HepG2 (cell line): ENCODE measurements around the gene SAC3D1. TPM values are rescaled to one million over a fixed set of nuclear protein-coding genes. Genes with fewer than 3 reads are reported as not detected.

Experiments used
- ATAC-seq: fragments of 200-7000 bp; cut with Tn5 transposase; 3 replicates; pipeline ENCODE4 v1.9.1; 2020; ENCODE audit warnings: mild to moderate bottlenecking, moderate library complexity
- BruUV-seq: library from RNA; stranded (reverse); fragments of 400-500 nt; replicated peaks from 2 replicates; lab custom pipeline; 2021; lab: Mats Ljungman, UMichigan
- CTCF ChIA-PET: fragments of 300-600 bp; formaldehyde crosslinking; extraction: SDS; loops from one replicate; lab custom pipeline; 2021; ENCODE audit warnings: low total read pairs, inconsistent platforms, low intra/inter-chr PET ratio; lab: Yijun Ruan, JAX
- POLR2A ChIA-PET: fragments of 350-600 bp; sonication (Branson Sonifier 250); formaldehyde crosslinking; loops from one replicate; lab custom pipeline; 2020; ENCODE audit warnings: antibody characterized with exemption, inconsistent platforms; lab: Yijun Ruan, JAX
- DNase-seq: peaks from one replicate; pipeline ENCODE4 v3.0.0-alpha.2; 2015; ENCODE audit warnings: low spot score
- FAIRE-seq: peaks from 3 replicates; lab custom pipeline; 2011; peaks lifted over from hg19 to GRCh38; lab: Jason Lieb, UNC
- H2AFZ ChIP-seq: one replicate; pipeline ENCODE4 v1.6.1; 2011; ENCODE audit warnings: low read length, inconsistent platforms
- H3K27ac ChIP-seq: fragments of 300-600 bp; 3 replicates; pipeline ENCODE4 v1.8.0; 2011; ENCODE audit warnings: mixed run types, mild to moderate bottlenecking, mixed read lengths, low read length, inconsistent platforms; ENCODE audit not compliant: insufficient read depth; ENCODE audit errors: extremely low read length
- H3K27me3 ChIP-seq, 2 experiments: fragments of 200-600 bp in 1 of 2; 2 replicates in 1 of 2; 3 replicates in 1 of 2; pipeline versions ENCODE4 v1.6.0 to v1.8.0; 2011; ENCODE audit warnings: low read length in 2 of 2, mild to moderate bottlenecking in 2 of 2, moderate library complexity in 2 of 2, inconsistent platforms in 1 of 2; ENCODE audit not compliant: insufficient read depth in 2 of 2, control insufficient read depth in 1 of 2
- H3K36me3 ChIP-seq, 2 experiments: fragments of 200-600 bp in 1 of 2; replicated peaks in 1 of 2; 2 replicates in 1 of 2; 3 replicates in 1 of 2; pipeline versions ENCODE4 v1.5.1 to v1.8.0; 2011; ENCODE audit warnings: low read length in 2 of 2, inconsistent platforms in 1 of 2; ENCODE audit not compliant: insufficient read depth in 2 of 2, control insufficient read depth in 1 of 2
- H3K4me1 ChIP-seq: 2 replicates; pipeline ENCODE4 v1.5.1; 2012; ENCODE audit warnings: low read length, inconsistent platforms; ENCODE audit not compliant: insufficient read depth
- H3K4me2 ChIP-seq: 2 replicates; pipeline ENCODE4 v1.6.0; 2011; ENCODE audit warnings: low read depth, low read length, inconsistent platforms
- H3K4me3 ChIP-seq, 3 experiments: fragments of 200-600 bp in 1 of 3; sonication (generic), shearing (Covaris generic) in 1 of 3; replicated peaks in 1 of 3; 2 replicates each; pipeline ENCODE4 v1.5.1; 2011 to 2016; ENCODE audit warnings: low read length in 3 of 3, inconsistent platforms in 2 of 3, low read depth in 2 of 3, mild to moderate bottlenecking in 2 of 3, control low read depth in 1 of 3, mixed read lengths in 1 of 3; ENCODE audit not compliant: insufficient read depth in 1 of 3
- H3K79me2 ChIP-seq: one replicate; pipeline ENCODE4 v1.6.1; 2011; ENCODE audit warnings: low read length, inconsistent platforms; ENCODE audit not compliant: insufficient read depth
- H3K9ac ChIP-seq: 2 replicates; pipeline ENCODE4 v1.6.0; 2011; ENCODE audit warnings: mild to moderate bottlenecking, low read depth, low read length, inconsistent platforms; ENCODE audit not compliant: insufficient read depth
- H3K9me3 ChIP-seq: 2 replicates; pipeline ENCODE4 v1.5.1; 2012; ENCODE audit warnings: mild to moderate bottlenecking, low read length
- H4K20me1 ChIP-seq: 2 replicates; pipeline ENCODE4 v1.6.0; 2011; ENCODE audit warnings: inconsistent platforms, mild to moderate bottlenecking, low read length, moderate library complexity; ENCODE audit not compliant: insufficient read depth
- ZNF841 ChIP-seq: sonication (generic); formaldehyde crosslinking; IDR thresholded peaks from 2 replicates; pipeline ENCODE4 v1.8.1; 2023; ENCODE audit warnings: missing genetic modification reagents, borderline replicate concordance
- WGBS: methylation state at CpG from one replicate; pipeline ENCODE4 v1.1.6; 2017; ENCODE audit warnings: low lambda C conversion rate; 5-methylcytosine and 5-hydroxymethylcytosine counted together
- in situ Hi-C: cut with HindIII; loops from 2 replicates; pipeline ENCODE4 v1.10.0; 2017; ENCODE audit warnings: low pct_unique_long_range_greater_than_20kb; ENCODE audit not compliant: extremely low pct_ligation_motif_present
- intact Hi-C: fragments of 100-400 bp; cut with micrococcal nuclease; formaldehyde crosslinking; loops from one replicate; pipeline ENCODE4 v1.10.0; 2022; ENCODE audit not compliant: unreplicated experiment
- polyA plus RNA-seq, 8 experiments: library from polyadenylated mRNA; depleted of rRNA in 3 of 8; stranded (reverse) in 7 of 8; unstranded in 1 of 8; fragments of >200 nt; fragmentation: Illumina TruSeq in 4 of 8; extraction: Trizol in 4 of 8; gene quantifications; 2 replicates each; pipeline versions ENCODE4 v1.2.1 to v1.2.3, GENCODE V29; 2011 to 2016; ENCODE audit warnings: low read depth in 4 of 8, missing spikeins in 1 of 8, mixed read lengths in 1 of 8; ENCODE audit not compliant: insufficient read depth in 1 of 8
- total RNA-seq, 5 experiments: library from RNA; depleted of rRNA; stranded (reverse); fragments of >200 nt; fragmentation: Illumina TruSeq; extraction: Trizol; gene quantifications; 2 replicates each; pipeline ENCODE4 v1.2.3, GENCODE V29; 2016; ENCODE audit warnings: low read depth in 1 of 5
- TF ChIP-seq, protein P1 (sequence below): sonication (generic); formaldehyde crosslinking; IDR thresholded peaks from 2 replicates; pipeline ENCODE4 v1.5.1; 2020; ENCODE audit warnings: missing genetic modification reagents, mild to moderate bottlenecking, borderline replicate concordance
- TF ChIP-seq, protein P2 (sequence below): sonication (generic); formaldehyde crosslinking; IDR thresholded peaks from 2 replicates; pipeline ENCODE4 v1.5.0; 2020; ENCODE audit warnings: mild to moderate bottlenecking, missing genetic modification reagents, moderate library complexity
- TF ChIP-seq, protein P3 (sequence below): sonication (generic); formaldehyde crosslinking; conservative IDR thresholded peaks from 2 replicates; pipeline ENCODE4 v1.5.0; 2020; ENCODE audit warnings: missing genetic modification reagents

SAC3D1 gene
- total and polyA plus RNA-seq, 2 of the 13 experiments (the other 11 are each of a cell fraction or from before 2014, with no cell fraction given) = 7.4 to 36.3 TPM

DNA sequence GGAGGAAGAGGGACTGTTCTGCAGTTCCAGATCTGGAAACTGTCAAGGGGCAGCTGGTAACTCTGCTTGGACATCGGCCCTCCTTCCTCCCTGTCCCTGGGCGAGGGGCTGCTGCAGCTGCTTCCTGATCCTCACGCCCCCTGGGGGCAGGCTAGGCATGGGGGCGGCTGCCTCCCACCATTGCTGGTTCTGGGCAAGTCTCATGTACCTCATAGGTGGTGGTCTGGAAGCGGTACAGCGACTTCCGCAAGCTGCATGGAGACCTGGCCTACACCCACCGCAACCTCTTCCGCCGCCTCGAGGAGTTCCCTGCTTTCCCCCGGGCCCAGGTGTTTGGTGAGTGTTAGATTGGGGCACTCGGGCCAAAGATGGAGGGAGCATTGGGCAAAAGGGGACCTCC is 8.8 kb upstream of the SAC3D1 start:
- H3K27me3 ChIP-seq = no peaks in the 10 kb centered on the region; a peak in 1 of 5 replicates
- no peak overlapping the region for H3K9ac ChIP-seq
- H4K20me1 ChIP-seq = no peaks in the 10 kb centered on the region
- ChIA-PET CTCF (no interaction called here), POLR2A (interaction anchor here (2.0 kb wide), 1 partner anchor 8 kb away, joined by 7 read pairs; the partner anchor contains the start of gene SAC3D1)
- peaks cover 10% of the 10 kb centered on the region; the same call in 1 of the 2 replicates for H3K4me1 ChIP-seq
- BruUV-seq = no TSS peak
- H3K36me3 ChIP-seq = peaks cover 13 to 35% of the 10 kb centered on the region in 2 experiments
- no peak overlapping the region for H3K4me2 ChIP-seq
- no peak overlapping the region for H2AFZ ChIP-seq
- TF ChIP-seq, protein P1, sequence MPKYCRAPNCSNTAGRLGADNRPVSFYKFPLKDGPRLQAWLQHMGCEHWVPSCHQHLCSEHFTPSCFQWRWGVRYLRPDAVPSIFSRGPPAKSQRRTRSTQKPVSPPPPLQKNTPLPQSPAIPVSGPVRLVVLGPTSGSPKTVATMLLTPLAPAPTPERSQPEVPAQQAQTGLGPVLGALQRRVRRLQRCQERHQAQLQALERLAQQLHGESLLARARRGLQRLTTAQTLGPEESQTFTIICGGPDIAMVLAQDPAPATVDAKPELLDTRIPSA (CRISPR knock-in tag) = no peak
- no peak for TF ChIP-seq ZNF841
- TF ChIP-seq, protein P2, sequence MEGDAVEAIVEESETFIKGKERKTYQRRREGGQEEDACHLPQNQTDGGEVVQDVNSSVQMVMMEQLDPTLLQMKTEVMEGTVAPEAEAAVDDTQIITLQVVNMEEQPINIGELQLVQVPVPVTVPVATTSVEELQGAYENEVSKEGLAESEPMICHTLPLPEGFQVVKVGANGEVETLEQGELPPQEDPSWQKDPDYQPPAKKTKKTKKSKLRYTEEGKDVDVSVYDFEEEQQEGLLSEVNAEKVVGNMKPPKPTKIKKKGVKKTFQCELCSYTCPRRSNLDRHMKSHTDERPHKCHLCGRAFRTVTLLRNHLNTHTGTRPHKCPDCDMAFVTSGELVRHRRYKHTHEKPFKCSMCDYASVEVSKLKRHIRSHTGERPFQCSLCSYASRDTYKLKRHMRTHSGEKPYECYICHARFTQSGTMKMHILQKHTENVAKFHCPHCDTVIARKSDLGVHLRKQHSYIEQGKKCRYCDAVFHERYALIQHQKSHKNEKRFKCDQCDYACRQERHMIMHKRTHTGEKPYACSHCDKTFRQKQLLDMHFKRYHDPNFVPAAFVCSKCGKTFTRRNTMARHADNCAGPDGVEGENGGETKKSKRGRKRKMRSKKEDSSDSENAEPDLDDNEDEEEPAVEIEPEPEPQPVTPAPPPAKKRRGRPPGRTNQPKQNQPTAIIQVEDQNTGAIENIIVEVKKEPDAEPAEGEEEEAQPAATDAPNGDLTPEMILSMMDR (CRISPR knock-in tag) = 0 out of 2 replicates have a peak, but pooled peaks have one; percentile 15
- TF ChIP-seq, protein P3, sequence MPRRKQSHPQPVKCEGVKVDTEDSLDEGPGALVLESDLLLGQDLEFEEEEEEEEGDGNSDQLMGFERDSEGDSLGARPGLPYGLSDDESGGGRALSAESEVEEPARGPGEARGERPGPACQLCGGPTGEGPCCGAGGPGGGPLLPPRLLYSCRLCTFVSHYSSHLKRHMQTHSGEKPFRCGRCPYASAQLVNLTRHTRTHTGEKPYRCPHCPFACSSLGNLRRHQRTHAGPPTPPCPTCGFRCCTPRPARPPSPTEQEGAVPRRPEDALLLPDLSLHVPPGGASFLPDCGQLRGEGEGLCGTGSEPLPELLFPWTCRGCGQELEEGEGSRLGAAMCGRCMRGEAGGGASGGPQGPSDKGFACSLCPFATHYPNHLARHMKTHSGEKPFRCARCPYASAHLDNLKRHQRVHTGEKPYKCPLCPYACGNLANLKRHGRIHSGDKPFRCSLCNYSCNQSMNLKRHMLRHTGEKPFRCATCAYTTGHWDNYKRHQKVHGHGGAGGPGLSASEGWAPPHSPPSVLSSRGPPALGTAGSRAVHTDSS (CRISPR knock-in tag) = no peak
- H3K9me3 ChIP-seq = no peaks in the 10 kb centered on the region
- FAIRE-seq (no peak), DNase-seq (no peak), ATAC-seq (no peak)
- H3K27ac ChIP-seq = no peak overlapping the region
- H3K4me3 ChIP-seq = no peak overlapping the region
- no peaks in the 10 kb centered on the region for H3K79me2 ChIP-seq
- in situ Hi-C loops (no loop called here), intact Hi-C loops (no loop called here)
- 100% methylated on average over 9 of the region's 13 CpGs for WGBS
